PFSK-1 (cell line): ENCODE data around the gene POU3F2.

ENCODE experiments used
- FOXP2 ChIP-seq: optimal IDR thresholded peaks from 2 replicates; pipeline ENCODE3; 2011; ENCODE audit warnings: borderline replicate concordance, control low read depth, inconsistent platforms; ENCODE audit not compliant: insufficient read depth; ENCODE audit errors: extremely low read length, extremely low read depth
- POLR2AphosphoS5 ChIP-seq: IDR thresholded peaks from 2 replicates; pipeline ENCODE4 v1.6.1; 2012; ENCODE audit warnings: low read depth, mild to moderate bottlenecking, control low read depth, low read length, moderate library complexity
- SIN3A ChIP-seq: IDR thresholded peaks from 2 replicates; pipeline ENCODE4 v1.6.1; 2012; ENCODE audit warnings: mild to moderate bottlenecking, low read length, moderate library complexity, borderline replicate concordance; ENCODE audit not compliant: insufficient read depth
- TAF1 ChIP-seq: IDR thresholded peaks from 2 replicates; pipeline ENCODE4 v1.6.1; 2012; ENCODE audit warnings: low read length, control low read depth, borderline replicate concordance; ENCODE audit not compliant: insufficient read depth
- TF ChIP-seq, protein P1 (sequence below), 2 experiments: IDR thresholded peaks; 2 replicates each; pipeline versions ENCODE4 v1.6.1 to v1.8.0; 2011 to 2012; ENCODE audit warnings: low read depth in 2 of 2, low read length in 2 of 2, control low read depth in 1 of 2, inconsistent platforms in 1 of 2, mild to moderate bottlenecking in 1 of 2, moderate library complexity in 1 of 2; ENCODE audit not compliant: insufficient read depth in 1 of 2

The POU3F2 gene

DNA sequence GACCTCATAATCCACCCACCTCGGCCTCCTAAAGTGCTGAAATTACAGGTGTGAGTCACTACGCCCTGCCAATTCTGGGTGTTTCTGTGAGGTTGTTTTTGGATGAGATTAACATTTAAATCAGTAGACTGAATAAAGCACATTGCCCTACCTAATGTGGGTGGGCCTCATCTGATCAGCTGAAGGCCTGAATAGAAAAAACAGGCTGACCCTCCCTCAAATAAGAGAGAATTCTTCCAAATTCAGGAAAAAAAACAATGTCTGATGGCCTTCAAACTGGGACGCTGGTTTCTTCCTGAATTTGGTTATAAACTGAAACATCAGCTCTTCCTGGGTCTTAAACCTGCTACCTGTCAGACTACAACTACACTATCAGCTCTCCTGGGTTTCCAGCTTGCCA lies 51.0 kb downstream of the POU3F2 start:
- TF ChIP-seq SIN3A = no peak
- TF ChIP-seq, protein P1, sequence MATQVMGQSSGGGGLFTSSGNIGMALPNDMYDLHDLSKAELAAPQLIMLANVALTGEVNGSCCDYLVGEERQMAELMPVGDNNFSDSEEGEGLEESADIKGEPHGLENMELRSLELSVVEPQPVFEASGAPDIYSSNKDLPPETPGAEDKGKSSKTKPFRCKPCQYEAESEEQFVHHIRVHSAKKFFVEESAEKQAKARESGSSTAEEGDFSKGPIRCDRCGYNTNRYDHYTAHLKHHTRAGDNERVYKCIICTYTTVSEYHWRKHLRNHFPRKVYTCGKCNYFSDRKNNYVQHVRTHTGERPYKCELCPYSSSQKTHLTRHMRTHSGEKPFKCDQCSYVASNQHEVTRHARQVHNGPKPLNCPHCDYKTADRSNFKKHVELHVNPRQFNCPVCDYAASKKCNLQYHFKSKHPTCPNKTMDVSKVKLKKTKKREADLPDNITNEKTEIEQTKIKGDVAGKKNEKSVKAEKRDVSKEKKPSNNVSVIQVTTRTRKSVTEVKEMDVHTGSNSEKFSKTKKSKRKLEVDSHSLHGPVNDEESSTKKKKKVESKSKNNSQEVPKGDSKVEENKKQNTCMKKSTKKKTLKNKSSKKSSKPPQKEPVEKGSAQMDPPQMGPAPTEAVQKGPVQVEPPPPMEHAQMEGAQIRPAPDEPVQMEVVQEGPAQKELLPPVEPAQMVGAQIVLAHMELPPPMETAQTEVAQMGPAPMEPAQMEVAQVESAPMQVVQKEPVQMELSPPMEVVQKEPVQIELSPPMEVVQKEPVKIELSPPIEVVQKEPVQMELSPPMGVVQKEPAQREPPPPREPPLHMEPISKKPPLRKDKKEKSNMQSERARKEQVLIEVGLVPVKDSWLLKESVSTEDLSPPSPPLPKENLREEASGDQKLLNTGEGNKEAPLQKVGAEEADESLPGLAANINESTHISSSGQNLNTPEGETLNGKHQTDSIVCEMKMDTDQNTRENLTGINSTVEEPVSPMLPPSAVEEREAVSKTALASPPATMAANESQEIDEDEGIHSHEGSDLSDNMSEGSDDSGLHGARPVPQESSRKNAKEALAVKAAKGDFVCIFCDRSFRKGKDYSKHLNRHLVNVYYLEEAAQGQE (IDR thresholded peaks at IDR 0.05; ENCODE audit: insufficient read depth in 1 of 2, low read depth in 2 of 2, low read length in 2 of 2) = no peak
- TF ChIP-seq POLR2AphosphoS5 = no peak
- no peak for TF ChIP-seq FOXP2
- no peak for TF ChIP-seq TAF1

DNA sequence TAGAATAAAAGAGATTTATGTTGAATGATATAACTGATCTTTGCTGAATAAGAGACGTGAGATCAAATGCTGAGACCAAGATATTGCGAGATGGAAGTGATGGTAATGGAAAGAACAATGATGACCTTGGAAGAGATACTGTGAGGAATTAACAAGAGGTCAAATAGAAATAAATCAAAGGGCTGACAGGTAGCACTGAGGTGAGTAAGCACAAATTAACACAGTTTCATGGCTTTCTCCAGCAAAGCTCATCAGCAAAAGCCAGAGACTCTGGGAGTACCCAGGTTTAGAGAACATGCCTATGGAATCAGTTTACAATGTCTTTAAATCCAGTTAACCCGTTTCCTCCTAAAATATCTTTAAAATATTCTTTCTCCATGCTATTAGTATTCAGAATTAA lies 53.3 kb downstream of the POU3F2 start:
- TF ChIP-seq FOXP2 (no peak), SIN3A (no peak), POLR2AphosphoS5 (no peak), TAF1 (no peak)
- TF ChIP-seq, protein P1 (IDR thresholded peaks at IDR 0.05; ENCODE audit: insufficient read depth in 1 of 2, low read depth in 2 of 2, low read length in 2 of 2) = no peak
